Endothelial cell of umbilical vein (primary cell): ENCODE results near the gene ADAP2. TPM values are rescaled to one million over a fixed set of nuclear protein-coding genes. Genes with fewer than 3 reads are reported as not detected.
A peak's percentile ranks its signal among the peaks of the same experiment; 100 is the strongest.

Experiments
- Bru-seq: library from RNA; stranded (reverse); fragments of 400-500 nt; gene quantifications from one replicate; lab custom pipeline; 2021; lab: Mats Ljungman, UMichigan
- BruChase-seq, 2 experiments: library from RNA; stranded (reverse); fragments of 400-500 nt; gene quantifications; one replicate each; lab custom pipeline; 2021; lab: Mats Ljungman, UMichigan
- BruUV-seq: library from RNA; stranded (reverse); fragments of 400-500 nt; replicated peaks from 2 replicates; lab custom pipeline; 2021; lab: Mats Ljungman, UMichigan
- CTCF ChIA-PET: fragments of 300-600, 350-600 bp; sonication (Branson Sonifier 250); formaldehyde crosslinking; loops from one replicate; lab custom pipeline; 2021; ENCODE audit warnings: antibody characterized with exemption, inconsistent platforms; lab: Charles Lee
- POLR2A ChIA-PET: fragments of 300-600, 350-600 bp; sonication (Branson Sonifier 250); formaldehyde crosslinking; loops from one replicate; lab custom pipeline; 2021; ENCODE audit warnings: antibody characterized with exemption, inconsistent platforms; lab: Charles Lee
- DNase-seq: peaks from one replicate; pipeline ENCODE4 v3.0.0-alpha.2; 2011; ENCODE audit warnings: low read depth, low spot score
- FAIRE-seq: peaks from 2 replicates; lab custom pipeline; 2011; peaks lifted over from hg19 to GRCh38; lab: Jason Lieb, UNC
- H2AFZ ChIP-seq: 2 replicates; pipeline ENCODE4 v1.6.0; 2012; ENCODE audit warnings: low read depth, low read length, control low read depth, inconsistent platforms
- H3K27ac ChIP-seq: 2 replicates; pipeline ENCODE4 v1.5.1; 2011; ENCODE audit warnings: low read depth, mild to moderate bottlenecking, control low read depth, low read length, moderate library complexity; ENCODE audit not compliant: insufficient read depth
- H3K27me3 ChIP-seq, 2 experiments: 2 replicates each; pipeline versions ENCODE4 v1.6.0 to v1.6.1; 2011; ENCODE audit warnings: low read length in 2 of 2, mixed read lengths in 1 of 2; ENCODE audit not compliant: control insufficient read depth in 2 of 2, insufficient read depth in 2 of 2
- H3K36me3 ChIP-seq, 2 experiments: 2 replicates in 1 of 2; 3 replicates in 1 of 2; pipeline ENCODE4 v1.5.1; 2011; ENCODE audit warnings: low read length in 2 of 2, mild to moderate bottlenecking in 1 of 2, moderate library complexity in 1 of 2; ENCODE audit not compliant: control insufficient read depth in 2 of 2, insufficient read depth in 2 of 2; ENCODE audit errors: extremely low read depth in 1 of 2
- H3K4me1 ChIP-seq: 3 replicates; pipeline ENCODE4 v1.5.1; 2011; ENCODE audit warnings: mild to moderate bottlenecking, low read length; ENCODE audit not compliant: control insufficient read depth, insufficient read depth; ENCODE audit errors: extremely low read depth
- H3K4me2 ChIP-seq: 2 replicates; pipeline ENCODE4 v1.6.1; 2011; ENCODE audit warnings: low read length, control low read depth, mixed read lengths; ENCODE audit not compliant: insufficient read depth
- H3K4me3 ChIP-seq, 3 experiments: fragments of 200-600 bp in 1 of 3; sonication (generic), shearing (Covaris generic) in 1 of 3; replicated peaks in 1 of 3; 2 replicates each; pipeline ENCODE4 v1.5.1; 2011 to 2016; ENCODE audit warnings: control low read depth in 3 of 3, low read length in 3 of 3, mild to moderate bottlenecking in 2 of 3, inconsistent platforms in 1 of 3, low read depth in 1 of 3, moderate library complexity in 1 of 3; ENCODE audit not compliant: insufficient read depth in 1 of 3
- H3K79me2 ChIP-seq: 2 replicates; pipeline ENCODE4 v1.6.0; 2012; ENCODE audit warnings: low read length, inconsistent platforms; ENCODE audit not compliant: control insufficient read depth, insufficient read depth
- H3K9ac ChIP-seq: replicated peaks from 2 replicates; pipeline ENCODE3; 2011; ENCODE audit warnings: low read length, control low read depth; ENCODE audit not compliant: insufficient read depth; ENCODE audit errors: extremely low read depth
- H3K9me1 ChIP-seq: replicated peaks from 3 replicates; pipeline ENCODE4 v1.6.0; 2011; ENCODE audit warnings: mild to moderate bottlenecking, low read length; ENCODE audit not compliant: control insufficient read depth, insufficient read depth; ENCODE audit errors: extremely low read depth
- H3K9me3 ChIP-seq: replicated peaks from 2 replicates; pipeline ENCODE4 v1.5.1; 2012; ENCODE audit warnings: low read length, inconsistent platforms; ENCODE audit not compliant: control insufficient read depth, insufficient read depth
- H4K20me1 ChIP-seq: replicated peaks from 2 replicates; pipeline ENCODE3; 2011; ENCODE audit warnings: mild to moderate bottlenecking, low read length; ENCODE audit not compliant: control insufficient read depth, insufficient read depth; ENCODE audit errors: extremely low read depth
- CTCF ChIP-seq, 2 donors: IDR thresholded peaks; 1 replicate in 1 of 2; 2 replicates in 1 of 2; pipeline ENCODE4 v1.5.1; 2011; ENCODE audit warnings: low read length in 2 of 2, mild to moderate bottlenecking in 2 of 2, moderate library complexity in 2 of 2, control low read depth in 1 of 2, inconsistent platforms in 1 of 2, low read depth in 1 of 2; ENCODE audit not compliant: insufficient read depth in 1 of 2; ENCODE audit errors: extremely low read depth in 1 of 2
- EZH2 ChIP-seq: IDR thresholded peaks from 2 replicates; pipeline ENCODE4 v1.6.1; 2012; ENCODE audit warnings: borderline replicate concordance, low read depth, mild to moderate bottlenecking, moderate library complexity, low read length, inconsistent platforms; ENCODE audit not compliant: severe bottlenecking
- FOS ChIP-seq: IDR thresholded peaks from 2 replicates; pipeline ENCODE4 v1.6.1; 2011; ENCODE audit warnings: mild to moderate bottlenecking, low read length, moderate library complexity, borderline replicate concordance; ENCODE audit not compliant: insufficient read depth
- GATA2 ChIP-seq: IDR thresholded peaks from 2 replicates; pipeline ENCODE4 v1.7.0; 2011; ENCODE audit warnings: low read depth, mild to moderate bottlenecking, moderate library complexity, mixed read lengths, low read length; ENCODE audit not compliant: insufficient read length, insufficient read depth
- JUN ChIP-seq: IDR thresholded peaks from 2 replicates; pipeline ENCODE4 v1.6.1; 2011; ENCODE audit warnings: borderline replicate concordance, low read depth; ENCODE audit not compliant: insufficient read length, insufficient read depth
- MYC ChIP-seq: IDR thresholded peaks from one replicate; pipeline ENCODE4 v1.6.1; 2011; ENCODE audit warnings: mild to moderate bottlenecking, low read depth, low read length
- POLR2A ChIP-seq: IDR thresholded peaks from 2 replicates; pipeline ENCODE4 v1.6.1; 2012; ENCODE audit warnings: low read depth, mild to moderate bottlenecking, control low read depth, low read length
- POLR2AphosphoS5 ChIP-seq: IDR thresholded peaks from 2 replicates; pipeline ENCODE4 v1.6.1; 2012; ENCODE audit warnings: low read depth, mild to moderate bottlenecking, control low read depth, low read length, moderate library complexity; ENCODE audit not compliant: insufficient read depth
- dilution Hi-C: fragments of 300-500 bp; cut with MboI; formaldehyde crosslinking; loops from one replicate; pipeline ENCODE4 v1.15.0; 2019; ENCODE audit warnings: low sequenced_read_pairs; ENCODE audit not compliant: extremely low pct_ligation_motif_present
- intact Hi-C: fragments of 100-400 bp; cut with micrococcal nuclease; formaldehyde crosslinking; loops from one replicate; pipeline ENCODE4 v1.10.0; 2022
- long read RNA-seq: library from polyadenylated mRNA; stranded (forward); transcript quantifications from one replicate; pipeline ENCODE4 v2.0.0, GENCODE V29; 2021
- polyA minus RNA-seq, 3 experiments: library from RNA; depleted of rRNA, polyadenylated mRNA; stranded (reverse); fragments of >200 nt; gene quantifications; 1 replicate in 1 of 3; 2 replicates in 2 of 3; pipeline ENCODE4 v1.2.3, GENCODE V29; 2011
- polyA plus RNA-seq, 4 experiments: library from polyadenylated mRNA; depleted of rRNA in 3 of 4; stranded (reverse) in 3 of 4; unstranded in 1 of 4; fragments of >200 nt; gene quantifications; 2 replicates each; pipeline versions ENCODE4 v1.2.1 to v1.2.3, GENCODE V29; 2011 to 2012; ENCODE audit warnings: missing spikeins in 1 of 4
- total RNA-seq: library from RNA; stranded (reverse); gene quantifications from 2 replicates; pipeline ENCODE4 v1.2.3, GENCODE V29; 2021
- TF ChIP-seq, protein P1 (sequence below): IDR thresholded peaks from 2 replicates; pipeline ENCODE4 v1.6.1; 2011; ENCODE audit not compliant: insufficient read depth, insufficient read length

The ADAP2 gene, protein sequence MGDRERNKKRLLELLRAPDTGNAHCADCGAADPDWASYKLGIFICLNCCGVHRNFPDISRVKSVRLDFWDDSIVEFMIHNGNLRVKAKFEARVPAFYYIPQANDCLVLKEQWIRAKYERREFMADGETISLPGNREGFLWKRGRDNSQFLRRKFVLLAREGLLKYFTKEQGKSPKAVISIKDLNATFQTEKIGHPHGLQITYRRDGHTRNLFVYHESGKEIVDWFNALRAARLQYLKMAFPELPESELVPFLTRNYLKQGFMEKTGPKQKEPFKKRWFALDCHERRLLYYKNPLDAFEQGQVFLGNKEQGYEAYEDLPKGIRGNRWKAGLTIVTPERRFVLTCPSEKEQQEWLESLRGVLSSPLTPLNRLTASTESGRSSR
- total RNA-seq: 1.0 and 1.1 TPM in 2 replicates
- polyA plus RNA-seq: 0.28 and 0.53 TPM in 2 replicates
- polyA plus RNA-seq (2011; cell fraction: cytosol; rRNA removed): 0.21 and 0.23 TPM in 2 replicates
- polyA plus RNA-seq (2011; cell fraction: nucleus; rRNA removed): 0.31 and 0.74 TPM in 2 replicates
- 0.33 and 0.38 TPM in 2 replicates for polyA plus RNA-seq (2012)
- 0.55 and 1.6 TPM in 2 replicates for polyA minus RNA-seq
- not detected for polyA minus RNA-seq (2011; cell fraction: cytosol; rRNA and poly(A)+ RNA removed)
- polyA minus RNA-seq (2011; cell fraction: nucleus; rRNA and poly(A)+ RNA removed): 2.0 TPM in 1 of 2 replicates, not detected in the other
- percentile 14 among the genes with signal in this experiment for Bru-seq, nascent RNA
- BruChase-seq, experiment 1, labeled RNA remaining after a 6-hour chase: percentile 14 among the genes with signal in this experiment
- BruChase-seq, experiment 2, labeled RNA remaining after a 2-hour chase: percentile 12 among the genes with signal in this experiment
- long read RNA-seq, partial matches to known transcripts: 0 of 2 reads
- long read RNA-seq, other reads (novel, unspliced or antisense): 2 of 2 reads

DNA sequence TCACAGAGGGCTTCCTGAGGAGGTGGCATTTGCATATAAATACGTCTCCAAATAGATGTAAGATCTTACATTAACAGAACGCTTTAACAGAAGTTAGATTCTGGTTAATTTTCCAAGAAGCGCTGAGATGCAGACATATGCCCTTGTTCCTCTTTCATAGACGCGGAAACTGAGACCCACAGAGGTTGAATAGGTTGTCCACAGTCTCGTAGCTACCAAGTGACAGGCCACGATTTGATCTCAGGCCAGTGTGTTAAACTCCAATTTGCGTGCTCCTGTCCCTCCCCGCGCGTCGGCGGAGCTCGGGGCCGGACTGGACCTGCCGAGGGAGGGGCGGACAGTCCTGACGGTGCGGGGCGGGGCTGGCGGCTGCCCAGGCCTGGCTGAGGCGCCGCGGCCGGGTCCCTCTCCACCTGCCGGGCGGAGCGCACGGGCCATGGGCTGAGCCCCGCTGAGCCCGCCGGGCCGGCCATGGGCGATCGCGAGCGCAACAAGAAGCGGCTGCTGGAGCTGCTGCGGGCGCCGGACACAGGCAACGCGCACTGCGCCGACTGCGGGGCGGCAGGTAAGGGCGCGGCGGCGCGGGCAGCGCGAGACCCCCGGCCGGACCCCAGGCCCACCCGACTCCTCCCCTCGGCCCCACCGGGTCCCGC is at the start of gene ADAP2:
ADAP2 (plus strand) TSS at position 402 of the 653 bp plus-strand sequence; CDS start at position 472, 70 bp downstream.
- Histone ChIP-seq H3K9ac (no peak within 1 kb of the TSS), H3K9me3 (no peaks in the 10 kb centered on the region), H4K20me1 (no peaks in the 10 kb centered on the region), H3K4me1 (peaks cover 19% of the 10 kb centered on the region), H3K4me3 (peak within 1 kb of the TSS in 1 of 3 experiments; percentile 20), H3K27ac (no peak within 1 kb of the TSS), H3K9me1 (no peaks in the 10 kb centered on the region), H3K4me2 (peak within 1 kb of the TSS; percentile 24), H2AFZ (peak within 1 kb of the TSS; percentile 74), H3K36me3 (no peaks in the 10 kb centered on the region), H3K27me3 (peaks cover 10 to 20% of the 10 kb centered on the region in 2 experiments), H3K79me2 (no peaks in the 10 kb centered on the region)
- intact Hi-C loops (no loop called here), dilution Hi-C loops (no loop called here)
- POLR2A ChIA-PET: no interaction called here
- no TSS peak for BruUV-seq
- DNase-seq (no peak), FAIRE-seq (peak; percentile 37)
- CTCF ChIA-PET: interaction anchor here (0.9 kb wide), 1 partner anchor 49 kb away, joined by 3 read pairs; no protein-coding TSS in a partner anchor
- TF ChIP-seq, protein P1, sequence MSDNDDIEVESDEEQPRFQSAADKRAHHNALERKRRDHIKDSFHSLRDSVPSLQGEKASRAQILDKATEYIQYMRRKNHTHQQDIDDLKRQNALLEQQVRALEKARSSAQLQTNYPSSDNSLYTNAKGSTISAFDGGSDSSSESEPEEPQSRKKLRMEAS: no peak
- no peak for TF ChIP-seq FOS
- no peak for TF ChIP-seq EZH2
- no peak for TF ChIP-seq CTCF (IDR thresholded peaks at IDR 0.05; ENCODE audit: extremely low read depth in 1 of 2, insufficient read depth in 1 of 2, low read depth in 1 of 2, low read length in 2 of 2)
- no peak for TF ChIP-seq POLR2A
- no peak for TF ChIP-seq POLR2AphosphoS5
- TF ChIP-seq JUN: no peak
- no peak for TF ChIP-seq MYC
- no peak for TF ChIP-seq GATA2
